ENCODE results near the gene SLC26A3.

Gene SLC26A3

GRCh38 chr7:107828540-107828939 is 25.5 kb upstream of the SLC26A3 start:
- no peak for TF ChIP-seq GATA2 (IDR thresholded peaks at IDR 0.05; ENCODE audit: low read depth, low read length)
- no peak for TF ChIP-seq GATA3 (IDR thresholded peaks at IDR 0.05; ENCODE audit: low read depth, low read length)

- TF ChIP-seq GATA3 (IDR thresholded peaks at IDR 0.05; ENCODE audit: low read depth, low read length) (no peak), GATA2 (IDR thresholded peaks at IDR 0.05; ENCODE audit: low read depth, low read length) (no peak)
These were observed 24.5 kb upstream of the SLC26A3 start for GRCh38 chr7:107827501-107827900.

GRCh38 chr7:107826451-107826850 is 23.4 kb upstream of the SLC26A3 start:
- TF ChIP-seq GATA3 (IDR thresholded peaks at IDR 0.05; ENCODE audit: low read depth, low read length) (no peak), GATA2 (IDR thresholded peaks at IDR 0.05; ENCODE audit: low read depth, low read length) (no peak)

- TF ChIP-seq GATA3 (IDR thresholded peaks at IDR 0.05; ENCODE audit: low read depth, low read length) (no peak), GATA2 (IDR thresholded peaks at IDR 0.05; ENCODE audit: low read depth, low read length) (no peak)
These were observed 21.8 kb upstream of the SLC26A3 start for GRCh38 chr7:107824858-107825257.

- TF ChIP-seq GATA2 (IDR thresholded peaks at IDR 0.05; ENCODE audit: low read depth, low read length) (no peak), GATA3 (IDR thresholded peaks at IDR 0.05; ENCODE audit: low read depth, low read length) (no peak)
These were observed 15.6 kb upstream of the SLC26A3 start for GRCh38 chr7:107818622-107819021.

- no peak for TF ChIP-seq GATA2 (IDR thresholded peaks at IDR 0.05; ENCODE audit: low read depth, low read length)
- TF ChIP-seq GATA3 (IDR thresholded peaks at IDR 0.05; ENCODE audit: low read depth, low read length) = no peak
These were observed 13.1 kb upstream of the SLC26A3 start for GRCh38 chr7:107816011-107816566.

GRCh38 chr7:107815254-107815882 is 12.3 kb upstream of the SLC26A3 start:
- TF ChIP-seq GATA3 (IDR thresholded peaks at IDR 0.05; ENCODE audit: low read depth, low read length) = no peak
- no peak for TF ChIP-seq GATA2 (IDR thresholded peaks at IDR 0.05; ENCODE audit: low read depth, low read length)

- TF ChIP-seq GATA3 (IDR thresholded peaks at IDR 0.05; ENCODE audit: low read depth, low read length) (no peak), GATA2 (IDR thresholded peaks at IDR 0.05; ENCODE audit: low read depth, low read length) (no peak)
These were observed 10.5 kb upstream of the SLC26A3 start for GRCh38 chr7:107813524-107813923.

GRCh38 chr7:107811934-107812333 is 8.9 kb upstream of the SLC26A3 start:
- TF ChIP-seq GATA2 (IDR thresholded peaks at IDR 0.05; ENCODE audit: low read depth, low read length) (no peak), GATA3 (IDR thresholded peaks at IDR 0.05; ENCODE audit: low read depth, low read length) (no peak)

- no peak for TF ChIP-seq GATA3 (IDR thresholded peaks at IDR 0.05; ENCODE audit: low read depth, low read length)
- TF ChIP-seq GATA2 (IDR thresholded peaks at IDR 0.05; ENCODE audit: low read depth, low read length) = no peak
These were observed 7.6 kb upstream of the SLC26A3 start for GRCh38 chr7:107810626-107811025.

- TF ChIP-seq GATA3 (IDR thresholded peaks at IDR 0.05; ENCODE audit: low read depth, low read length) (no peak), GATA2 (IDR thresholded peaks at IDR 0.05; ENCODE audit: low read depth, low read length) (no peak)
These were observed 6.2 kb upstream of the SLC26A3 start for GRCh38 chr7:107809179-107809578.

GRCh38 chr7:107799647-107800264 is 3.3 kb downstream of the SLC26A3 start:
- TF ChIP-seq GATA2 (IDR thresholded peaks at IDR 0.05; ENCODE audit: low read depth, low read length) = no peak
- TF ChIP-seq GATA3 (IDR thresholded peaks at IDR 0.05; ENCODE audit: low read depth, low read length) = no peak

- TF ChIP-seq GATA3 (IDR thresholded peaks at IDR 0.05; ENCODE audit: low read depth, low read length) (no peak), GATA2 (IDR thresholded peaks at IDR 0.05; ENCODE audit: low read depth, low read length) (no peak)
These were observed 10.7 kb downstream of the SLC26A3 start for GRCh38 chr7:107792364-107792763.

- TF ChIP-seq GATA2 (IDR thresholded peaks at IDR 0.05; ENCODE audit: low read depth, low read length) (no peak), GATA3 (IDR thresholded peaks at IDR 0.05; ENCODE audit: low read depth, low read length) (no peak)
These were observed 13.4 kb downstream of the SLC26A3 start for GRCh38 chr7:107789647-107790046.

- TF ChIP-seq GATA3 (IDR thresholded peaks at IDR 0.05; ENCODE audit: low read depth, low read length) (no peak), GATA2 (IDR thresholded peaks at IDR 0.05; ENCODE audit: low read depth, low read length) (no peak)
These were observed 14.4 kb downstream of the SLC26A3 start for GRCh38 chr7:107788662-107789061.
